NK-92 treated with Interleukin-12 subunit alpha and Interleukin-12 subunit beta, amount 100 ng/mL, for 24 hours (cell line): ENCODE data around the gene NEK10.

Experiments
- DNase-seq: peaks from one replicate; lab custom pipeline; 2025; lab: John Stamatoyannopoulos, UW

NEK10 gene

DNA sequence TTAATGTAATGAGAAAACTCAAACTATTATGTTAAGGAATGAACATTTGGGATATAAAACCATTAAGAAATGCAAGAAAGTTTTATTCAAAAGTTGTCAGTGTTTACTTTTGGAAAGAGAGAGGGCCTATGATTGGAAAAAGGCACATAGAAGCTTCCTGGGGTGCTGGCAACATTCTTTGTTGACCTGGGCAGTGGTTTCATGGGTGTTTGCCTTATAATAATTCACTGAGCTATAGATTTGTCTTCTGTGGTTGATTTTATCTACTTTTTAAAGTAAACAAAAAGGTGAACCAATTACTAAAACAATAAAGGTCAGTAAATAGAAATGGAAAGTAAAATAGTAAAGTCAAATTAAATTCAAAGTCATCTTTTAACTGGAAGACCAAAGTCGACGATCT lies 308.8 kb downstream of the NEK10 start:
- no peak for DNase-seq
